Suprapubic skin (tissue), 4 donors: Measurements from ENCODE around the gene PXYLP1.

Experiments used
- EP300 ChIP-seq: sonication (generic); formaldehyde crosslinking; IDR thresholded peaks from one replicate; pipeline ENCODE4 v1.6.1; 2017; ENCODE audit warnings: antibody characterized with exemption
- POLR2A ChIP-seq, 2 donors: fragments of 450-650 bp; IDR thresholded peaks; one replicate each; pipeline ENCODE4 v1.6.1; 2017; ENCODE audit warnings: antibody characterized with exemption in 2 of 2, mild to moderate bottlenecking in 2 of 2, moderate library complexity in 2 of 2
- POLR2AphosphoS5 ChIP-seq, 3 donors: sonication (generic); formaldehyde crosslinking; IDR thresholded peaks; one replicate each; pipeline ENCODE4 v1.6.1; 2017; ENCODE audit warnings: antibody characterized with exemption in 3 of 3
- TF ChIP-seq, protein P1 (sequence below), 2 donors: fragments of 200-600 bp in 1 of 2; fragments of 450-650 bp in 1 of 2; sonication (generic) in 1 of 2; IDR thresholded peaks; one replicate each; pipeline ENCODE4 v1.5.1; 2016 to 2019; ENCODE audit warnings: antibody characterized with exemption in 2 of 2, mild to moderate bottlenecking in 1 of 2, moderate library complexity in 1 of 2

GRCh38 chr3:141286856-141287255 lies 55.2 kb downstream of the PXYLP1 start:
- TF ChIP-seq, protein P1, sequence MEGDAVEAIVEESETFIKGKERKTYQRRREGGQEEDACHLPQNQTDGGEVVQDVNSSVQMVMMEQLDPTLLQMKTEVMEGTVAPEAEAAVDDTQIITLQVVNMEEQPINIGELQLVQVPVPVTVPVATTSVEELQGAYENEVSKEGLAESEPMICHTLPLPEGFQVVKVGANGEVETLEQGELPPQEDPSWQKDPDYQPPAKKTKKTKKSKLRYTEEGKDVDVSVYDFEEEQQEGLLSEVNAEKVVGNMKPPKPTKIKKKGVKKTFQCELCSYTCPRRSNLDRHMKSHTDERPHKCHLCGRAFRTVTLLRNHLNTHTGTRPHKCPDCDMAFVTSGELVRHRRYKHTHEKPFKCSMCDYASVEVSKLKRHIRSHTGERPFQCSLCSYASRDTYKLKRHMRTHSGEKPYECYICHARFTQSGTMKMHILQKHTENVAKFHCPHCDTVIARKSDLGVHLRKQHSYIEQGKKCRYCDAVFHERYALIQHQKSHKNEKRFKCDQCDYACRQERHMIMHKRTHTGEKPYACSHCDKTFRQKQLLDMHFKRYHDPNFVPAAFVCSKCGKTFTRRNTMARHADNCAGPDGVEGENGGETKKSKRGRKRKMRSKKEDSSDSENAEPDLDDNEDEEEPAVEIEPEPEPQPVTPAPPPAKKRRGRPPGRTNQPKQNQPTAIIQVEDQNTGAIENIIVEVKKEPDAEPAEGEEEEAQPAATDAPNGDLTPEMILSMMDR (IDR thresholded peaks at IDR 0.05), result no peak
- TF ChIP-seq POLR2A (IDR thresholded peaks at IDR 0.05), result no peak
- no peak for TF ChIP-seq EP300
- TF ChIP-seq POLR2AphosphoS5 (IDR thresholded peaks at IDR 0.05), result no peak
